ENCODE data around the gene STAT3.

STAT3 gene

DNA sequence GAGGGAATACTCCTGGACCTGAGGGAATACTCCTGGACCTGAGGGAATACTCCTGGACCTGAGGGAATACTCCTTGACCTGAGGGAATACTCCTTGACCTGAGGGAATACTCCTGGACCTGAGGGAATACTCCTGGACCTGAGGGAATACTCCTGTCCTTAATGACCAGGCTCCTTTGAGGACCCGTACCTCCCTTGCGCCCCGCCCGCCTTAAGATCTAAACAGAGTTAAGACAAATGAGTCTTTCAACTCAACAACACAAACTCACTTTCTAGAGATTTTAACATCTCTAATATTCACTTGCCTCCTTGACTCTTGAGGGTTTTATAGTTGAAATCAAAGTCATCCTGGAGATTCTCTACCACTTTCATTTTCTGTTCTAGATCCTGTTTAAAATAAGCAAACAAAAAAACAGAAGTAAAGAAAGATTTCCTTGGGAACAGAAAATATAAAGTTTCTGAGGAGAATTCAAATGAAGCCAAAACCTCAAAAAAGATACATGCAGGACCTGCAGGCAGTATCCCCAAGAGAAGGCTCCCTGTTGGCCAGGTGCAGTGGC lies 49.7 kb downstream of the STAT3 start:
- 96 to 99% methylated on average over 4 of the region's 4 CpGs for WGBS, 2 experiments
- H3K27ac ChIP-seq (ENCODE audit: insufficient read depth, low read depth, low read length, poor library complexity, severe bottlenecking), result no peak overlapping the region
- no peaks in the 10 kb centered on the region for H3K4me1 ChIP-seq (ENCODE audit: control insufficient read depth, insufficient read depth, low read length)
- H3K4me3 ChIP-seq (ENCODE audit: insufficient read depth, low read depth, low read length), result no peak overlapping the region
- H3K36me3 ChIP-seq (ENCODE audit: control insufficient read depth, insufficient read depth, low read length), result peaks cover 16% of the 10 kb centered on the region
- no peaks in the 10 kb centered on the region for H3K9me3 ChIP-seq (ENCODE audit: control insufficient read depth, low read length)
- H3K27me3 ChIP-seq (ENCODE audit: control insufficient read depth, insufficient read depth, low read length, poor library complexity, severe bottlenecking), result no peaks in the 10 kb centered on the region

- 94 to 95% methylated on average over 15 of the region's 15 CpGs for WGBS, 2 experiments
- Histone ChIP-seq H3K36me3 (ENCODE audit: control insufficient read depth, insufficient read depth, low read length) (peaks cover 19% of the 10 kb centered on the region), H3K27ac (ENCODE audit: insufficient read depth, low read depth, low read length, poor library complexity, severe bottlenecking) (no peak overlapping the region), H3K4me1 (ENCODE audit: control insufficient read depth, insufficient read depth, low read length) (no peaks in the 10 kb centered on the region), H3K4me3 (ENCODE audit: insufficient read depth, low read depth, low read length) (no peak overlapping the region), H3K9me3 (ENCODE audit: control insufficient read depth, low read length) (no peaks in the 10 kb centered on the region), H3K27me3 (ENCODE audit: control insufficient read depth, insufficient read depth, low read length, poor library complexity, severe bottlenecking) (no peaks in the 10 kb centered on the region)
These were observed 50.8 kb downstream of the STAT3 start for GRCh38 chr17:42337442-42337841.

DNA sequence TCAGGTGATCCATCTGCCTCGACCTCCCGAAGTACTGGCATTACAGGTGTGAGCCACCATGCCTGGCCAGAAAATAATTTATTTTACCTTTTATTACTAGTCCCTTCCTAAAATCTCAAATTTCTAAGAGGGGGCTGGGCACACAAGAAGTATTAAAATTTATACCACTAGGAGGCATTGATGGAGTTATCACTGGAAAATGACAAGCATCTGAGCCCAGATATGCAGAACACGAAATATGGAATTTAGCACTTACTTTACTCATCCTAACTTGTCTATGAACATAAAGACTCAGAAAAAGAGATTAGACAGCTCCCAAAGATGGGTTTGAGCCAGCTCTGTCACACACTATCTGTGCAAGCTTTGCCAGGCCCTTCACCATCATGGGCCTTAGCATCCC lies 53.6 kb downstream of the STAT3 start:
- Histone ChIP-seq H3K4me1 (ENCODE audit: control insufficient read depth, insufficient read depth, low read length) (peaks cover 2% of the 10 kb centered on the region), H3K9me3 (ENCODE audit: control insufficient read depth, low read length) (no peaks in the 10 kb centered on the region), H3K36me3 (ENCODE audit: control insufficient read depth, insufficient read depth, low read length) (peaks cover 19% of the 10 kb centered on the region), H3K27ac (ENCODE audit: insufficient read depth, low read depth, low read length, poor library complexity, severe bottlenecking) (no peak overlapping the region), H3K4me3 (ENCODE audit: insufficient read depth, low read depth, low read length) (no peak overlapping the region), H3K27me3 (ENCODE audit: control insufficient read depth, insufficient read depth, low read length, poor library complexity, severe bottlenecking) (no peaks in the 10 kb centered on the region)
- 94% methylated on average over 3 of the region's 3 CpGs for WGBS, 2 experiments

GRCh38 chr17:42333053-42333452 lies 55.2 kb downstream of the STAT3 start:
- peaks cover 14% of the 10 kb centered on the region for H3K36me3 ChIP-seq (ENCODE audit: control insufficient read depth, insufficient read depth, low read length)
- 95% methylated on average over 1 of the region's 1 CpG for WGBS, 2 experiments

GRCh38 chr17:42329025-42329976 lies 58.9 kb downstream of the STAT3 start:
- Histone ChIP-seq H3K27me3 (ENCODE audit: control insufficient read depth, insufficient read depth, low read length, poor library complexity, severe bottlenecking) (no peaks in the 10 kb centered on the region), H3K36me3 (ENCODE audit: control insufficient read depth, insufficient read depth, low read length) (peaks cover 15% of the 10 kb centered on the region), H3K27ac (ENCODE audit: insufficient read depth, low read depth, low read length, poor library complexity, severe bottlenecking) (peak overlapping the region; percentile 95), H3K9me3 (ENCODE audit: control insufficient read depth, low read length) (no peaks in the 10 kb centered on the region), H3K4me1 (ENCODE audit: control insufficient read depth, insufficient read depth, low read length) (peaks cover 11% of the 10 kb centered on the region), H3K4me3 (ENCODE audit: insufficient read depth, low read depth, low read length) (peak overlapping the region; percentile 15)
- WGBS, 2 experiments, result 7 to 9% methylated on average over 11 of the region's 11 CpGs

More at GRCh38 chr17:42333053-42333452, 55.2 kb downstream of the STAT3 start:
- Histone ChIP-seq H3K4me1 (ENCODE audit: control insufficient read depth, insufficient read depth, low read length) (peaks cover 11% of the 10 kb centered on the region), H3K27ac (ENCODE audit: insufficient read depth, low read depth, low read length, poor library complexity, severe bottlenecking) (no peak overlapping the region), H3K4me3 (ENCODE audit: insufficient read depth, low read depth, low read length) (no peak overlapping the region), H3K27me3 (ENCODE audit: control insufficient read depth, insufficient read depth, low read length, poor library complexity, severe bottlenecking) (no peaks in the 10 kb centered on the region), H3K9me3 (ENCODE audit: control insufficient read depth, low read length) (no peaks in the 10 kb centered on the region)

DNA sequence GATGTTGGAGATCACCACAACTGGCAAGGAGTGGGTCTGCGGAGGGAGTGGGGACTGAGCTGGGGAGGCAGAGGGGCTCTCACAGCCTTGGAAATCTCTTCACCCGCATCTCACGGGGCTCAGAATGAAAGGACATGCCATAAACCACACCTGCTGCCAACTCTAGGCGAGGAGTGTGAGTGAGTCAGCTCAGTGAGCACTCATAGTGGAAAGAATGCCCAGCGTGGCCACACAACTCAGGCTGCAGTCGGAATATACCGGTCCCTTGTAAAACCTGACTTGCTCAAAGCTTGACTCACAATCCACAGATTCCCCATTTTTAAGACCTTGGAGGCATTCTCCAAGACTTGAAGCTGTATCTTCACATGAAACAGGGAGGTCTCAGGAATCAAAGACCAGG lies 63.2 kb downstream of the STAT3 start:
- H3K27ac ChIP-seq (ENCODE audit: insufficient read depth, low read depth, low read length, poor library complexity, severe bottlenecking), result no peak overlapping the region
- peaks cover 14% of the 10 kb centered on the region for H3K36me3 ChIP-seq (ENCODE audit: control insufficient read depth, insufficient read depth, low read length)
- H3K9me3 ChIP-seq (ENCODE audit: control insufficient read depth, low read length), result no peaks in the 10 kb centered on the region
- peaks cover 11% of the 10 kb centered on the region for H3K4me1 ChIP-seq (ENCODE audit: control insufficient read depth, insufficient read depth, low read length)
- H3K4me3 ChIP-seq (ENCODE audit: insufficient read depth, low read depth, low read length), result no peak overlapping the region
- no peaks in the 10 kb centered on the region for H3K27me3 ChIP-seq (ENCODE audit: control insufficient read depth, insufficient read depth, low read length, poor library complexity, severe bottlenecking)
- WGBS, 2 experiments, result 93 to 97% methylated on average over 7 of the region's 7 CpGs

- Histone ChIP-seq H3K27ac (ENCODE audit: insufficient read depth, low read depth, low read length, poor library complexity, severe bottlenecking) (no peak overlapping the region), H3K4me1 (ENCODE audit: control insufficient read depth, insufficient read depth, low read length) (no peaks in the 10 kb centered on the region), H3K36me3 (ENCODE audit: control insufficient read depth, insufficient read depth, low read length) (peaks cover 14% of the 10 kb centered on the region), H3K27me3 (ENCODE audit: control insufficient read depth, insufficient read depth, low read length, poor library complexity, severe bottlenecking) (no peaks in the 10 kb centered on the region), H3K4me3 (ENCODE audit: insufficient read depth, low read depth, low read length) (no peak overlapping the region), H3K9me3 (ENCODE audit: control insufficient read depth, low read length) (no peaks in the 10 kb centered on the region)
- WGBS, 2 experiments, result 92 to 95% methylated on average over 5 of the region's 5 CpGs
These were observed 64.9 kb downstream of the STAT3 start for GRCh38 chr17:42323268-42323773.

GRCh38 chr17:42322382-42323267 lies 65.6 kb downstream of the STAT3 start:
- peaks cover 14% of the 10 kb centered on the region for H3K36me3 ChIP-seq (ENCODE audit: control insufficient read depth, insufficient read depth, low read length)
- no peak overlapping the region for H3K27ac ChIP-seq (ENCODE audit: insufficient read depth, low read depth, low read length, poor library complexity, severe bottlenecking)
- no peaks in the 10 kb centered on the region for H3K9me3 ChIP-seq (ENCODE audit: control insufficient read depth, low read length)
- H3K4me1 ChIP-seq (ENCODE audit: control insufficient read depth, insufficient read depth, low read length), result no peaks in the 10 kb centered on the region
- no peaks in the 10 kb centered on the region for H3K27me3 ChIP-seq (ENCODE audit: control insufficient read depth, insufficient read depth, low read length, poor library complexity, severe bottlenecking)
- 57 to 61% methylated on average over 9 to 10 of the region's 10 CpGs for WGBS, 2 experiments
- H3K4me3 ChIP-seq (ENCODE audit: insufficient read depth, low read depth, low read length), result no peak overlapping the region

GRCh38 chr17:42321555-42321954 lies 66.7 kb downstream of the STAT3 start:
- no peaks in the 10 kb centered on the region for H3K27me3 ChIP-seq (ENCODE audit: control insufficient read depth, insufficient read depth, low read length, poor library complexity, severe bottlenecking)
- WGBS, 2 experiments, result 94 to 95% methylated on average over 4 of the region's 4 CpGs
- peaks cover 20% of the 10 kb centered on the region for H3K36me3 ChIP-seq (ENCODE audit: control insufficient read depth, insufficient read depth, low read length)
- no peaks in the 10 kb centered on the region for H3K4me1 ChIP-seq (ENCODE audit: control insufficient read depth, insufficient read depth, low read length)
- H3K27ac ChIP-seq (ENCODE audit: insufficient read depth, low read depth, low read length, poor library complexity, severe bottlenecking), result no peak overlapping the region
- H3K4me3 ChIP-seq (ENCODE audit: insufficient read depth, low read depth, low read length), result no peak overlapping the region
- no peaks in the 10 kb centered on the region for H3K9me3 ChIP-seq (ENCODE audit: control insufficient read depth, low read length)
